ENCODE data around the gene ZMIZ1.

The ZMIZ1 gene

DNA sequence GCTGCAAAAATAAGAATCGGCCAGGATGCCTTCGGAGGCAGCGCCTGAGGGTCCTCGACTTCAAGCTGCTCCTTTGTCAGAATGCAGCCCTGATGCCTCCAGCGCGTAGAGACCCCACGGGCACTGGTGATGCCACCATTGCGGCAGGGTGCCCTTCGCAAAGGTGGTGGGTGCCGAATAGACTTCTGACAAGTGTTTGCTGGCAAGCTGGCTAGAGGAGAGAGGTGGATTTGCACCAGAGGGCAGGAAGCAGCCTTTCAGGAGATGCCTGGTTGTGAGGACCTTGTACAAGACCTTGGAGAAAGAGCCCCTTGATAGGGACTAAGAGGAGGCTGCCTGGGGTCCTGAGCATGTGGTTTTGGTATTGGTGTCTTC lies 175.3 kb downstream of the ZMIZ1 start:
- DNase-seq (ENCODE audit: low spot score), result peak; percentile 54
- TF ChIP-seq, protein P1, sequence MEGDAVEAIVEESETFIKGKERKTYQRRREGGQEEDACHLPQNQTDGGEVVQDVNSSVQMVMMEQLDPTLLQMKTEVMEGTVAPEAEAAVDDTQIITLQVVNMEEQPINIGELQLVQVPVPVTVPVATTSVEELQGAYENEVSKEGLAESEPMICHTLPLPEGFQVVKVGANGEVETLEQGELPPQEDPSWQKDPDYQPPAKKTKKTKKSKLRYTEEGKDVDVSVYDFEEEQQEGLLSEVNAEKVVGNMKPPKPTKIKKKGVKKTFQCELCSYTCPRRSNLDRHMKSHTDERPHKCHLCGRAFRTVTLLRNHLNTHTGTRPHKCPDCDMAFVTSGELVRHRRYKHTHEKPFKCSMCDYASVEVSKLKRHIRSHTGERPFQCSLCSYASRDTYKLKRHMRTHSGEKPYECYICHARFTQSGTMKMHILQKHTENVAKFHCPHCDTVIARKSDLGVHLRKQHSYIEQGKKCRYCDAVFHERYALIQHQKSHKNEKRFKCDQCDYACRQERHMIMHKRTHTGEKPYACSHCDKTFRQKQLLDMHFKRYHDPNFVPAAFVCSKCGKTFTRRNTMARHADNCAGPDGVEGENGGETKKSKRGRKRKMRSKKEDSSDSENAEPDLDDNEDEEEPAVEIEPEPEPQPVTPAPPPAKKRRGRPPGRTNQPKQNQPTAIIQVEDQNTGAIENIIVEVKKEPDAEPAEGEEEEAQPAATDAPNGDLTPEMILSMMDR (IDR thresholded peaks at IDR 0.05; ENCODE audit: extremely low read depth, missing control alignments), result no peak

DNA sequence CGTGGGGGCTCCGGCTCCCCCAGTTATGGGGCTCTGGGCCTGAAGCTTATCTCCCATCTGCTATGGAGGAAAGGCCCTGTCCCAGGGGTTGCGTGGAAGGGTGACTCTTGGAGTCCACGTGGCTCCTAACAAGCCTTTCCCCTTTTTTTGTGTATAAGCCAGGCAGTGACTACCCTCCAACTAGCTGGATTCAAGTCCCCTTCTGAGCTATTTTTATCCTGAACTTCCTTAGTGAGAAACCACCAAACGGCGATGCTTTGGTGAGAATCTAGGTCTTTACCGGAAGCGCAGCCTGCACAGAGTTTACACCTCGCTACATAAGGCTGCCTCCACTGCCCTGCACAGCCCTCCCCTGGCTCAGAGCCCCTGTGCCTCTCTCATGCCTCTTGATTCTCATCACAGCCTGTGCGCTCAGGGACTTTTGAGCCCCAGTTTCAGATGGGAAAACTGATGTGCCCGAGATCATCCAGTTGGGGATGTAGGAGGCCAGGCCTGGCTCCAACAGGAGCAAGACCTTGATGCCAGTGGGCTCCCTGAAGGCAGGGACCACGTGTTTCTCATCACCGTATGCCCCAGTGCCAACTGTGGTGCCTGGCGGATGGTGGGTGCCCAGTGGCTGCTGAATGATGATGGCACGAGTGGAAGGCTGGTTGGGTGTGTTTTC lies 176.2 kb downstream of the ZMIZ1 start:
- DNase-seq (ENCODE audit: low spot score), result peak; percentile 77
- TF ChIP-seq, protein P1 (IDR thresholded peaks at IDR 0.05; ENCODE audit: extremely low read depth, missing control alignments), result no peak

DNA sequence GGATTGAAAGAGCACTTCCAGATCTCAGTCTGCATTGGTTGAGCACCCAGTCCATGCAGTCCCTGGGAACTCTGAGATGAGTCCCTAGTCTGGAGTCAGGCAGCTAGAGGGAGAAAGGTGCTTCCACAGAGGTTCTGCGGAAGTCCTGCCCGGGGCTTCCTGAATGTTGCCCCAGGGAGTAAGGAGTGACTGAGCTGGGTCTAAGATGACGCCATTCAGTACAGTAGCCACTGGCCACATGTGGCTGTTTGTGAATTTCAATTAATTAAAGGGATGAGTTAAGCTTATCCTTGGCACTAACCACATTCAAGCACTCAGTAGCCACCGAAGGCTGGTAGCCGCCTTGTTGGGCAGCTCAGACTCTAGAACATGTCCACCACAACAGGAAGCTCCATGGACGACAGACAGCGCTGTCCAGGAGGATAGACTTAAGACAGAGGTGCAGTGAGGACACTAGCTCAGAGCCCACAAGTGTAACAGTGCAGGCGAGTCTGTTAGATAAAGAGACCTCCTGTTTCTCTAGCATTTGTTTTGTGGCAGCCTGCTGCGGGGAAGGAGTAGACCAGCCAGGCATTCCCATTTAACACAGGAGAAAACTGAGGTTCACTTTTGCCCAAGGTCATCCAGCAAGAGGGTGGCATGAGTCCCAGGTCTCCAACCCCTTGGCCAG lies 176.9 kb downstream of the ZMIZ1 start:
- TF ChIP-seq, protein P1 (IDR thresholded peaks at IDR 0.05; ENCODE audit: extremely low read depth, missing control alignments), result no peak
- no peak for DNase-seq (ENCODE audit: low spot score)

GRCh38 chr10:79246209-79246581 lies 177.4 kb downstream of the ZMIZ1 start:
- TF ChIP-seq, protein P1 (IDR thresholded peaks at IDR 0.05; ENCODE audit: extremely low read depth, missing control alignments), result no peak
- no peak for DNase-seq (ENCODE audit: low spot score)

GRCh38 chr10:79246606-79247275 lies 178.0 kb downstream of the ZMIZ1 start:
- TF ChIP-seq, protein P1 (IDR thresholded peaks at IDR 0.05; ENCODE audit: extremely low read depth, missing control alignments), result no peak
- no peak for DNase-seq (ENCODE audit: low spot score)

GRCh38 chr10:79247373-79248137 lies 178.8 kb downstream of the ZMIZ1 start:
- no peak for DNase-seq (ENCODE audit: low spot score)
- TF ChIP-seq, protein P1 (IDR thresholded peaks at IDR 0.05; ENCODE audit: extremely low read depth, missing control alignments), result no peak
